Thyroid gland (tissue), 4 donors: Measurements from ENCODE around the gene TRIM14. TPM values are rescaled to one million over a fixed set of nuclear protein-coding genes. Genes with fewer than 3 reads are reported as not detected.

ENCODE experiments used
- small RNA-seq: library from RNA; depleted of rRNA; stranded (forward); fragments of <200 nt; gene quantifications from one replicate; pipeline ENCODE3, GENCODE V24; 2016
- total RNA-seq, 4 donors: library from RNA; depleted of rRNA; stranded (reverse); fragments of >200 nt; gene quantifications; one replicate each; pipeline ENCODE4 v1.2.3, GENCODE V29; 2016

The TRIM14 gene
- total RNA-seq, 4 donors from 2014 or later = 3.9 to 8.1 (median 5.2) TPM

Small RNA genes lying within 50 kb of the gene (small RNA-seq; reads per million reads assigned to genes)
- gene RF00017 = not detected
- gene RNU6-918P = not detected

Other genes with a start within 250 kb of the TRIM14 start
- gene TRMO, start 196.7 kb downstream of the TRIM14 start, total RNA-seq = 10 to 100 TPM; 56.6 to 81.6 (median 59.0) TPM
- under 1 TPM in 2 of 4 donors, not detected in 2; 0.22 to 0.27 TPM for gene HEMGN, start 181.1 kb downstream of the TRIM14 start, total RNA-seq
- gene ANP32B, start 135.9 kb downstream of the TRIM14 start, total RNA-seq = 10 to 100 TPM; 19.7 to 32.1 (median 27.5) TPM
- 10 to 100 TPM; 28.5 to 68.8 (median 53.6) TPM for gene NANS, start 62.5 kb downstream of the TRIM14 start, total RNA-seq
- gene CORO2A, start 73.4 kb upstream of the TRIM14 start, total RNA-seq = 1 to 10 TPM; 1.1 to 3.5 (median 2.1) TPM
- 10 to 100 TPM; 12.9 to 20.9 (median 18.3) TPM for gene TBC1D2, start 136.4 kb upstream of the TRIM14 start, total RNA-seq